Rectal smooth muscle tissue (tissue), 1 donor: ENCODE results near the gene IFT172.

Experiments used
- H3K27ac ChIP-seq: one replicate; pipeline ENCODE4 v1.7.0; 2013; ENCODE audit warnings: low read depth, low read length, inconsistent platforms
- H3K27me3 ChIP-seq: one replicate; pipeline ENCODE4 v1.7.0; 2013; ENCODE audit warnings: low read length; ENCODE audit not compliant: control insufficient read depth, insufficient read depth
- H3K36me3 ChIP-seq: one replicate; pipeline ENCODE4 v1.7.0; 2013; ENCODE audit warnings: low read length; ENCODE audit not compliant: control insufficient read depth, insufficient read depth
- H3K4me1 ChIP-seq: one replicate; pipeline ENCODE4 v1.7.0; 2013; ENCODE audit warnings: low read length; ENCODE audit not compliant: control insufficient read depth, insufficient read depth
- H3K4me3 ChIP-seq: one replicate; pipeline ENCODE4 v1.7.0; 2013; ENCODE audit warnings: low read length
- H3K9ac ChIP-seq: one replicate; pipeline ENCODE4 v1.7.0; 2013; ENCODE audit warnings: low read length

The IFT172 gene

GRCh38 chr2:27409321-27410073 is 80.0 kb downstream of the IFT172 start, which contains the start of gene PPM1G:
TSS of gene PPM1G (minus strand) at chr2:27409591. CDS start at chr2:27409422, 169 bp downstream.
- Histone ChIP-seq H3K4me1 (peaks cover 9% of the 10 kb centered on the region), H3K27me3 (no peaks in the 10 kb centered on the region), H3K27ac (peak within 1 kb of the TSS; percentile 79), H3K4me3 (peak within 1 kb of the TSS; percentile 93), H3K9ac (peak within 1 kb of the TSS; percentile 68), H3K36me3 (no peaks in the 10 kb centered on the region)

- Histone ChIP-seq H3K9ac (peak overlapping the region; percentile 68), H3K36me3 (no peaks in the 10 kb centered on the region), H3K4me1 (peaks cover 9% of the 10 kb centered on the region), H3K27me3 (no peaks in the 10 kb centered on the region), H3K4me3 (peak overlapping the region; percentile 79), H3K27ac (peak overlapping the region; percentile 63)
Measured at GRCh38 chr2:27408601-27409320, 80.8 kb downstream of the IFT172 start.

GRCh38 chr2:27407798-27408491 is 81.6 kb downstream of the IFT172 start:
- no peak overlapping the region for H3K27ac ChIP-seq
- H3K27me3 ChIP-seq = no peaks in the 10 kb centered on the region
- H3K9ac ChIP-seq = no peak overlapping the region
- H3K36me3 ChIP-seq = no peaks in the 10 kb centered on the region
- H3K4me3 ChIP-seq = peak overlapping the region; percentile 79
- peaks cover 9% of the 10 kb centered on the region for H3K4me1 ChIP-seq

- Histone ChIP-seq H3K4me1 (no peaks in the 10 kb centered on the region), H3K27ac (no peak overlapping the region), H3K27me3 (no peaks in the 10 kb centered on the region), H3K4me3 (no peak overlapping the region), H3K9ac (no peak overlapping the region), H3K36me3 (no peaks in the 10 kb centered on the region)
Measured at GRCh38 chr2:27400348-27401135, 89.0 kb downstream of the IFT172 start.

- Histone ChIP-seq H3K9ac (no peak overlapping the region), H3K36me3 (no peaks in the 10 kb centered on the region), H3K27me3 (no peaks in the 10 kb centered on the region), H3K4me1 (no peaks in the 10 kb centered on the region), H3K4me3 (no peak overlapping the region), H3K27ac (no peak overlapping the region)
Measured at GRCh38 chr2:27398962-27399361, 90.6 kb downstream of the IFT172 start.
